HCT116 (cell line): Measurements from ENCODE around the gene RCBTB1. TPM values are rescaled to one million over a fixed set of nuclear protein-coding genes. Genes with fewer than 3 reads are reported as not detected.

Experiments used
- total RNA-seq: library from RNA; stranded (reverse); gene quantifications from one replicate; pipeline ENCODE4 v1.2.1, GENCODE V29; 2021; ENCODE audit not compliant: unreplicated experiment

RCBTB1 gene
- total RNA-seq, 1 experiment from 2014 or later: 22.2 TPM

Other genes with a start within 250 kb of the RCBTB1 start
- gene CAB39L, start 141.5 kb downstream of the RCBTB1 start, total RNA-seq: 6.1 TPM
- 5.2 TPM for gene SETDB2, start 141.3 kb downstream of the RCBTB1 start, total RNA-seq
- 12.1 TPM for gene PHF11, start 89.6 kb downstream of the RCBTB1 start, total RNA-seq
- gene ARL11, start 42.9 kb upstream of the RCBTB1 start, total RNA-seq: not detected
- 73.2 TPM for gene EBPL, start 105.9 kb upstream of the RCBTB1 start, total RNA-seq
- 45.0 TPM for gene KPNA3, start 207.1 kb upstream of the RCBTB1 start, total RNA-seq